ENCODE results near the gene PPM1H.
A peak's percentile ranks its signal among the peaks of the same experiment; 100 is the strongest.
"Not testable (repeated sequence)": the region's sequence is repeated elsewhere in the genome, so short reads cannot be mapped to it uniquely, and the experiment has no call there.

The PPM1H gene

DNA sequence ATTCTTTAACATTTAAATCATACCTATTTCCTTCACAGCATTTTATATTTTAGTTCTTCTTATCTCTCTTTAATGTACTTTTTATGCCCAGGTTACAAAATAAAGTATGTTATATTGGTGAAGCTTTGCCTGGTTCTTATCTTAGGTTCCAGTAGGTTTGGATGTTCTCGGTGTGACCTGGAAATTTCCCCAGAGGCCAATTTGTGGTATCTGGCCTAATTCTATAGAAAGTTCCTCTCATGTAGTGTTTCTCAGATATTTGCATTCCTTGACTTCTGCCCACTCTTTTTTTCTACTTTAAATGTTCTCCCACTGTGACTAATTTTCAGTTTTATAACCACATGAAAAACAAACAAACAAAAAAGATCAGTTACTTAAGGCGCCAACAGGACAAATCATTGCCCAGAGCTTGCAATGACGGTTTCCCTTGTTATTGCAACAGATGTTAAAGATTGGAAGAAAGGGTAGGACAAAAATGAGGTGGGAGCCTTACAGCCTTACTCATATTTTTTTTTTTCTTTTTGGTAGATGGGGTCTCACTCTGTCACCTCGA is 41.2 kb upstream of the PPM1H start:
- Histone ChIP-seq H3K4me3 (no peak overlapping the region), H3K27ac (no peak overlapping the region), H3K36me3 (no peaks in the 10 kb centered on the region), H3K27me3 (no peaks in the 10 kb centered on the region), H3K4me1 (peaks cover 0 to 13% (median 7%) of the 10 kb centered on the region in 4 donors), H3K9me3 (no peaks in the 10 kb centered on the region)
- no peak for DNase-seq
- intact Hi-C loops (cut with DNase I; ENCODE audit: low total_unique reads): no loop called here
- TF ChIP-seq, protein P1, sequence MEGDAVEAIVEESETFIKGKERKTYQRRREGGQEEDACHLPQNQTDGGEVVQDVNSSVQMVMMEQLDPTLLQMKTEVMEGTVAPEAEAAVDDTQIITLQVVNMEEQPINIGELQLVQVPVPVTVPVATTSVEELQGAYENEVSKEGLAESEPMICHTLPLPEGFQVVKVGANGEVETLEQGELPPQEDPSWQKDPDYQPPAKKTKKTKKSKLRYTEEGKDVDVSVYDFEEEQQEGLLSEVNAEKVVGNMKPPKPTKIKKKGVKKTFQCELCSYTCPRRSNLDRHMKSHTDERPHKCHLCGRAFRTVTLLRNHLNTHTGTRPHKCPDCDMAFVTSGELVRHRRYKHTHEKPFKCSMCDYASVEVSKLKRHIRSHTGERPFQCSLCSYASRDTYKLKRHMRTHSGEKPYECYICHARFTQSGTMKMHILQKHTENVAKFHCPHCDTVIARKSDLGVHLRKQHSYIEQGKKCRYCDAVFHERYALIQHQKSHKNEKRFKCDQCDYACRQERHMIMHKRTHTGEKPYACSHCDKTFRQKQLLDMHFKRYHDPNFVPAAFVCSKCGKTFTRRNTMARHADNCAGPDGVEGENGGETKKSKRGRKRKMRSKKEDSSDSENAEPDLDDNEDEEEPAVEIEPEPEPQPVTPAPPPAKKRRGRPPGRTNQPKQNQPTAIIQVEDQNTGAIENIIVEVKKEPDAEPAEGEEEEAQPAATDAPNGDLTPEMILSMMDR (IDR thresholded peaks at IDR 0.05): no peak

DNA sequence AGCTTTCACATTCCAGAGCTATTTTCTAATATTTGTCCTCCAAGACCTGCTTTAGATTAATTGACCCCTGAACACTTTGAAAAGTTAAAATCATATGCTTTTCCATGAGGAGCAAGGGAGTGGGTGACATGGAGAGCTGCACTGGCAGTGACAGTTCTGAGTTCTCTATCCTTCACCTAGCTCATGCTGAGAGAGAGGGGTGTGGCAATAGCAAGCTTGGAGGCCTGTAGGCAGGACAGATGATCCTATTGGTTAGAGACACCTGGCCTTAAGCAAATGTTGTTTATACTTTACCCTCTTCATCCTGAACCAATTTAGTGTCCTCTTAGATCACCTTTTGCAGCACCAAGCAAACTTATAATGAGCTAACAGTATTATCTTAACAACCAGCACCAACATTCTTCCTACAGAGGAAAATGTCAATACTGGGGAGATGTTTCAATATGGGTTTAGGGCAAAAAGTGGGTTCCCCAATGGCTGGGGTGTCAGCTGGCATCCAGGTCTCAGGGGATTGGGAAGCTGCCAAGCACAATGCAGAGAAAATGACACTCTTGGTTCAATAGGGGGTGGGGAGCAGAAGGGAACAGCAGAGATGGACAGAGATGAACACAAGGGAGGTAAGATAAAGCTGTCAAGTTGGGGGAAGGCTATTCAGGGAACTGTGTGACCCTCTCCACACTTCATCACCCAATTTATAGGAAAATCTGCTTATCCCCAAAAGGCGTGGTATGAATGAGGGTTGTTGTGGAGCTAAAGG is 37.0 kb upstream of the PPM1H start:
- TF ChIP-seq, protein P1 (IDR thresholded peaks at IDR 0.05): no peak
- DNase-seq: no peak
- intact Hi-C loops (cut with DNase I; ENCODE audit: low total_unique reads): no loop called here
- Histone ChIP-seq H3K4me1 (peaks cover 0 to 25% (median 7%) of the 10 kb centered on the region in 4 donors), H3K4me3 (no peak overlapping the region), H3K27me3 (no peaks in the 10 kb centered on the region), H3K36me3 (no peaks in the 10 kb centered on the region), H3K27ac (peak overlapping the region in 1 of 2 donors; percentile 36), H3K9me3 (no peaks in the 10 kb centered on the region)

DNA sequence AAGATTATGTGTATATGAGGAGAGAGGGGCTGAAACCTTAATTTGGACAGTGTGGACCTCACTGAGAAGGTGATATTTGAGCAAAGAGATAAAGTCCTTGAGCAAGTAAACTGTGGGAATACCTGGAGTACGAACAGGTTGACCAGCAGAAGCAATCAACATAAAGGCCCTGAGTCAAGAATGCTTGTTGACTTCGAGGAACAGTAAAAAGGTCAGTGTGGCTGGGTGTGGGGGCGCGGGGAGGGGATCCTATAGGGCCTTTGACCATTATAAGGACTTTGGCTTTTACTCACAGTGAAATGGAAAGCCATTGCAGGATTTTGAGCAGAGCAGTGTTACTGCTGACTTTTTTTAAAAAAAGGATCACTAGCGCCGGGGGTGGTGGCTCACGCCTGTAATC is 34.7 kb upstream of the PPM1H start:
- no peak overlapping the region for H3K4me3 ChIP-seq
- no peaks in the 10 kb centered on the region for H3K27me3 ChIP-seq
- TF ChIP-seq, protein P1 (IDR thresholded peaks at IDR 0.05): no peak
- H3K4me1 ChIP-seq: peaks cover 0 to 30% (median 7%) of the 10 kb centered on the region in 4 donors
- H3K36me3 ChIP-seq: no peaks in the 10 kb centered on the region
- no peak overlapping the region for H3K27ac ChIP-seq
- H3K9me3 ChIP-seq: no peaks in the 10 kb centered on the region
- DNase-seq: no peak
- intact Hi-C loops (cut with DNase I; ENCODE audit: low total_unique reads): no loop called here

DNA sequence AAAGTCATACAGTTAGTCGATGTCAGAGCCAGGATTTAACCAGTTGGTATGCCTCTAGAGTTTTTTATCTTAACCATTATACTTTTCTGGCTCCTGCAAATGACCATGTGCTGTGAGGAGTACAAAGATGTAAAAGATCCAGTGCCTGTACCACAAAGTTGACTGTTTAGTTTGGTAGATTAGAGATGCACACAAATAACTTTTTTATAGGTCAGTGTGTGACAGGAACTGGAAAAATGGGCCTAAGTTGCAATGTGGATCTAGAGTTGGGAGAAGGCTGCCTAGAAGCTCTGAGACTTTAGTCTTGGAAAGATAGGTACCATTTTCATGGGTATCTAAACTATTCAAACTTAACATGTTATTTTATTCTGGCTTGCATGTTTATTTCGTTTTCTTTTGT is 32.8 kb upstream of the PPM1H start:
- intact Hi-C loops (cut with DNase I; ENCODE audit: low total_unique reads): no loop called here
- Histone ChIP-seq H3K27me3 (no peaks in the 10 kb centered on the region), H3K4me3 (no peak overlapping the region), H3K27ac (no peak overlapping the region), H3K9me3 (no peaks in the 10 kb centered on the region), H3K36me3 (no peaks in the 10 kb centered on the region), H3K4me1 (peaks cover 0 to 26% (median 5%) of the 10 kb centered on the region in 4 donors)
- DNase-seq: no peak
- TF ChIP-seq, protein P1 (IDR thresholded peaks at IDR 0.05): no peak

DNA sequence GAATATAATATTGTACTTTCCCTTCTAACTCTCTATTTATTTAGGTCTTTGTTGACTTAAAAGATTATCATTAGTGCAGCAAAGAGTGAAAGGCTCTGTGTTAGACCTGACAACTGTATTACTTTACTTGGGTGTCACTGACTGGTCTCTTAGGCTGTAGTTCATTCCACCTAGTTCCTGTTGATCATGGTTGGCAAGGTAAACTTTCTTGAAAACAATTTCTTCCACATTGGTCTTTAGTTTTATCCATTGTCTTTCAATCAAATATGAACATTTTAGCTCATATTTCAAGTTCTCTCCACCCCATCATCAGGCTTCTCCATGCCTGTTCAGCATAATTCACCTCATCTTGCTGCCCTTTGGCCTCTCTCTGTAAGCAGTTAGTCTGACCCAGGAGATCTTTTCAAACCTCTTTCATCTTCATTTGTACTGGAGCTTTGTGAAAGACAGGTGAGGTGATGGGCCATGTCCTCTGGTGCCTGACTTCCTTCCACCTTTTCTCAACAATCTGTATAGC is 32.1 kb upstream of the PPM1H start:
- no peaks in the 10 kb centered on the region for H3K36me3 ChIP-seq
- intact Hi-C loops (cut with DNase I; ENCODE audit: low total_unique reads): no loop called here
- TF ChIP-seq, protein P1 (IDR thresholded peaks at IDR 0.05): no peak
- peaks cover 0 to 25% (median 5%) of the 10 kb centered on the region in 4 donors for H3K4me1 ChIP-seq
- no peak for DNase-seq
- no peak overlapping the region for H3K27ac ChIP-seq
- H3K9me3 ChIP-seq: no peaks in the 10 kb centered on the region
- no peaks in the 10 kb centered on the region for H3K27me3 ChIP-seq
- no peak overlapping the region for H3K4me3 ChIP-seq

DNA sequence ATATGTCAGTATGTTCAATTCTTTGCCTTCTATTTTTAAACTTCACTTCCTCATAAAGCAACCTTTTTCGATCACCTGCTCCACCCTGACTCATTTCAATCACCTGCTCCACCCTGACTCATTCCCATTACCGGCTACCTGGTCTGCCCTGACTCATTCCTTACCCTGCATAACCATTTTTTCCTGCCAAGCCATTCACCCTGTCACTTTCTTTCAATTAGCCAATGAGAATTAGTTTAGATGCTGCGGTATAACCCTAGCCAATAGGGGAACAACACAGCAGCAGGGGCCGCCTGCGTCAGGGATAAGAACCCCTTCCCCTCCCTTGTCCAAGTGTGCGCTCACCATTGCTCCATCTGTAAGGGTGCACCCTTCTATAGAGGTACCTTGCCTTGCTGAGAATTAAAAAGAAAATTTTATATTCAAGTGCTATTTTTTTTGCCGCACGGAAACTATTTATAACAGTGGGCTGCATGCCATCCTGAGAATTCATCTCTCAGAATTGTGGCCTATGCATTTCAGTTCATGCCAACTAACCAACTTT is 31.6 kb upstream of the PPM1H start:
- not testable (repeated sequence) for H3K27ac ChIP-seq

DNA sequence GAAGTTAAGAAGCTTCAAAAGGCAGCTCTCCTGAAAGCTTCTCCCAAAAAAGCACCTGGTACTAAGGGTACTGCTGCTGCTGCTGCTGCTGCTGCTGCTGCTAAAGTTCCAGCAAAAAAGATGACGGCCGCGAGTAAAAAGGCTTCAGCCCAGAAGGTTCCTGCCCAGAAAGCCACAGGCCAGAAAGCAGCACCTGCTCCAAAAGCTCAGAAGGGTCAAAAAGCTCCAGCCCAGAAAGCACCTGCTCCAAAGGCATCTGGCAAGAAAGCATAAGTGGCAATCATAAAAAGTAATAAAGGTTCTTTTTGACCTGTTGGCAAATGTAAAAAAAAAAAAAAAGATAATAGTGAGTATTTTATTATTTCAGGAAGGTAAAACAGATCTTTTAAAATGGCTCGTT is 30.8 kb upstream of the PPM1H start:
- H3K4me1 ChIP-seq: peaks cover 0 to 12% (median 0%) of the 10 kb centered on the region in 4 donors
- H3K4me3 ChIP-seq; intact Hi-C loops (cut with DNase I; ENCODE audit: low total_unique reads); H3K27me3 ChIP-seq; DNase-seq; H3K9me3 ChIP-seq; H3K27ac ChIP-seq; H3K36me3 ChIP-seq: not testable (repeated sequence)

More for the DNA sequence above, 31.6 kb upstream of the PPM1H start:
- H3K9me3 ChIP-seq; H3K4me3 ChIP-seq; intact Hi-C loops (cut with DNase I; ENCODE audit: low total_unique reads); H3K27me3 ChIP-seq; DNase-seq; H3K36me3 ChIP-seq: not testable (repeated sequence)
- H3K4me1 ChIP-seq: peaks cover 0 to 20% (median 3%) of the 10 kb centered on the region in 4 donors

DNA sequence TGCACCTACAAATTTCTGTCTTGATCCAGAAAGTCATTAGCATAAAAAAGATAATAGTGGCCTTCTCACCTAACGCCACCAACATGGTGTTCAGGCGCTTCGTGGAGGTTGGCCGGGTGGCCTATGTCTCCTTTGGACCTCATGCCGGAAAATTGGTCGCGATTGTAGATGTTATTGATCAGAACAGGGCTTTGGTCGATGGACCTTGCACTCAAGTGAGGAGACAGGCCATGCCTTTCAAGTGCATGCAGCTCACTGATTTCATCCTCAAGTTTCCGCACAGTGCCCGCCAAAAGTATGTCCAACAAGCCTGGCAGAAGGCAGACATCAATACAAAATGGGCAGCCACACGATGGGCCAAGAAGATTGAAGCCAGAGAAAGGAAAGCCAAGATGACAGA is 30.3 kb upstream of the PPM1H start:
- H3K27ac ChIP-seq; H3K4me3 ChIP-seq; intact Hi-C loops (cut with DNase I; ENCODE audit: low total_unique reads); DNase-seq; H3K9me3 ChIP-seq; H3K27me3 ChIP-seq; H3K36me3 ChIP-seq; H3K4me1 ChIP-seq: not testable (repeated sequence)
